GM10266 (cell line): Measurements from ENCODE around the gene NAA15.

ENCODE experiments used
- DNase-seq: peaks from one replicate; pipeline ENCODE4 v3.0.0; 2012; ENCODE audit errors: extremely low spot score
- CTCF ChIP-seq: IDR thresholded peaks from 2 replicates; pipeline ENCODE4 v1.5.1; 2012; ENCODE audit warnings: mild to moderate bottlenecking, low read depth; ENCODE audit not compliant: control insufficient read depth, insufficient read depth; ENCODE audit errors: missing control alignments

Gene NAA15

GRCh38 chr4:139451997-139452396 is 150.7 kb downstream of the NAA15 start:
- no peak for TF ChIP-seq CTCF

GRCh38 chr4:139453041-139453370 is 151.7 kb downstream of the NAA15 start:
- DNase-seq: peak; percentile 68
- TF ChIP-seq CTCF: peak; percentile 37

More at GRCh38 chr4:139451997-139452396, 150.7 kb downstream of the NAA15 start:
- no peak for DNase-seq

DNA sequence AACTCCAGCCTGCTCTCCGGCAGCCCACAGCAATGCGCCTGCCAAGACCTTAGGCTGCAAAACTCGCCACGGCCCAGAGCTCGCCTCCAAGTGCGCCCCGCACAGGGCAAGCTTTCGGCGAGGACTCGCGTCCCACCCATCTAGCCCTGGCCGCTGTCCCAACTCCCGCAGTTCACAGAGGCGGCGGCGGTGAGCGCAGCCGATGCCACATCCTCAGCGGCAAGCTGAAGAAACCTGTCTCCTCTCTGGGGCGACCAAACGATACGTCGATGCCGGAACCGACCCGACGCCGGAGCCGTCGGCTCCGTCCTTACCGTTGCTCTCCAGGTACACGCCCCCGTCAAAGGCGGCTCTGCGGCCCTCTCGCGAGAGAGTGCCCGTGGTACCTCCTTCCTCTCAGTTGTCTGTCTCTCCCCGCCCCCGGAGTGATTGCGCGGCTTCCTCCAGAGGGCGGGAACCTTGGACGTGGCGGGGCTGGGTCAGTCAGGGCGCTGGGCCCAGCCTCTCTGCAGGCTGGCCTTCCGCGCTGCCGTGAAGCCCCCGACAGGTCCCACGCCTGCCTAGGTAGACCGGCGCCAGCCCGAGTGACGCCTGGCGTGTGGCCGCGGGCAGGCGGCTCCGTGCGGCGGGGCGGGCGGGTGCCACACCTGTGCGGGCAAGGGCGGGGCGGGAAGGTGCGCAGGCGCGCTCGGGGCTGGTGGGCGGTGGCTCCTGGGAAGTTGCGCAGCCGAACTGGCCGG is 152.2 kb downstream of the NAA15 start:
- no peak for TF ChIP-seq CTCF
- DNase-seq: peak; percentile 95

DNA sequence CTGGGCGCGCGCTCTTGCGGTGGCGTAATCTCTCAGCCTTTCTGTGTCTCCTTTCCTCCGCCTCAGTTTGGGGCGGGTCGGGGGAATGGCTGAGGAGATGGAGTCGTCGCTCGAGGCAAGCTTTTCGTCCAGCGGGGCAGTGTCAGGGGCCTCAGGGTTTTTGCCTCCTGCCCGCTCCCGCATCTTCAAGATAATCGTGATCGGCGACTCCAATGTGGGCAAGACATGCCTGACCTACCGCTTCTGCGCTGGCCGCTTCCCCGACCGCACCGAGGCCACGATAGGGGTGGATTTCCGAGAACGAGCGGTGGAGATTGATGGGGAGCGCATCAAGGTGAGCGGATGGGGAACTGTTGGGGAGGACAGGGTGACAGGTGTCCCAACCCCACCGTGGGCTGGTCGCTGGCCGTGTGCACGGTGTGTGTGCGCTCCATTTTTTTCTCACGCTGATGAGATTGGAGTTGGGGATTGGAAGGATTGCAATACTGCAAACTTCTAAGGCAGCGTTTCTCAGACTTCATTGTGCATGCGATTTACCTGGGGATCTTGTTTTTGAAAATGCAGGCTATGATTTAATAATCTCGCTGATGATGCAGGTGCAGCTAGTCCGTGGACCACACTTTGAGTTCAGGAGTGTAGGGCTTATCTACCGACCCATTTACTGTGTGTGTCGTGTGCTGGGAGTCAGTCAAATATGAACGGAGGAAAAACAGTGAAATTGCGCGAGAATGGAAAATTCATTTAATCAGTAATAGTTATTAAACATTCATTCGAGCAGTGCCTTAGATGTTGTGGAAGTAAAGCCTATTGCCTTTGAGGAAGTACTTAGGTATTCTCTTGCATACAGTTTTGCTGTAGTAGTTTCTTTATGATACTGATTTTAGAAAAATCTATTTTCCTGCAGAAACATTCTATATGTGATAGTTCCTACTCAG is 153.1 kb downstream of the NAA15 start, which contains the start of gene RAB33B:
Gene RAB33B (plus strand): TSS at position 11 of the 935 bp plus-strand sequence. CDS start 75 bp downstream, at position 86.
- no peak for DNase-seq
- TF ChIP-seq CTCF: peak; percentile 4

GRCh38 chr4:139455126-139455538 is 153.8 kb downstream of the NAA15 start:
- TF ChIP-seq CTCF: no peak
- no peak for DNase-seq

DNA sequence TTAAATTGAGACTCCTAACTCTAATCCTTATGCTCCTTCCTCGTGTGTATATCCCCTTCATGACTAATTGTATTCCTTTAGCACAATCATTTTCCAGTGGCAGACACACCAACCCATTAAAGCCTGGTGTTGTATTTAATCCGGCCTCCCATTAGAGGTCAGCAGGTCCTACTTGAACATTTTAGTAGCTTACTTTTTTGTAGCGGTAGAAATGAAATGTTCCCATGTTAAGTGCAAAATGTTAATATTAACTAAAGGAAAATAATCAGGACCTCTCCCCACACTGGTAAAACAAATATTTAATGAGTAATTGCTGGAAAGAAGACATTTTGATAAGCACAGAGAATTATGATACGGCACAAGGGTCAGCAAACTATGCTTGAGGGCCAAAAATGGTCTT is 156.0 kb downstream of the NAA15 start:
- no peak for DNase-seq
- TF ChIP-seq CTCF: no peak
